GM19099 (cell line): ENCODE results near the gene ASCC1.

Experiments used
- POLR2A ChIP-seq: IDR thresholded peaks from 3 replicates; pipeline ENCODE4 v1.6.1; 2011; ENCODE audit warnings: low read depth; ENCODE audit not compliant: insufficient read length; ENCODE audit errors: extremely low read depth

ASCC1 gene

GRCh38 chr10:72062382-72062781 is 153.7 kb downstream of the ASCC1 start:
- no peak for TF ChIP-seq POLR2A

GRCh38 chr10:72061930-72062329 is 154.1 kb downstream of the ASCC1 start:
- no peak for TF ChIP-seq POLR2A

- no peak for TF ChIP-seq POLR2A
These were observed 154.6 kb downstream of the ASCC1 start for GRCh38 chr10:72061491-72061890.

GRCh38 chr10:72059843-72060822 is 155.9 kb downstream of the ASCC1 start:
- no peak for TF ChIP-seq POLR2A

- no peak for TF ChIP-seq POLR2A
These were observed 156.9 kb downstream of the ASCC1 start for GRCh38 chr10:72058989-72059842.

- TF ChIP-seq POLR2A = no peak
These were observed 157.7 kb downstream of the ASCC1 start for GRCh38 chr10:72058347-72058898.

GRCh38 chr10:72056932-72057751 is 158.9 kb downstream of the ASCC1 start:
- TF ChIP-seq POLR2A = no peak

- no peak for TF ChIP-seq POLR2A
These were observed 160.0 kb downstream of the ASCC1 start for GRCh38 chr10:72056113-72056512.

GRCh38 chr10:72053690-72054089 is 162.4 kb downstream of the ASCC1 start:
- TF ChIP-seq POLR2A = no peak

GRCh38 chr10:72050873-72051272 is 165.2 kb downstream of the ASCC1 start:
- TF ChIP-seq POLR2A = no peak

GRCh38 chr10:72049969-72050781 is 165.9 kb downstream of the ASCC1 start:
- no peak for TF ChIP-seq POLR2A

- TF ChIP-seq POLR2A = no peak
These were observed 166.6 kb downstream of the ASCC1 start for GRCh38 chr10:72049472-72049871.

- TF ChIP-seq POLR2A = no peak
These were observed 167.5 kb downstream of the ASCC1 start for GRCh38 chr10:72048450-72049124.
